K562 (cell line): ENCODE measurements around the gene MAPK8IP2. TPM values are rescaled to one million over a fixed set of nuclear protein-coding genes. Genes with fewer than 3 reads are reported as not detected.

ENCODE experiments used
- BDP1 ChIP-seq: IDR thresholded peaks from 3 replicates; pipeline ENCODE4 v1.6.1; 2011; ENCODE audit not compliant: insufficient read length, insufficient read depth
- RFX5 ChIP-seq: IDR thresholded peaks from 2 replicates; pipeline ENCODE4 v1.6.1; 2011; ENCODE audit warnings: low read depth, mild to moderate bottlenecking, improper control_type of control experiment, low read length
- ZNF316 ChIP-seq: fragments of 450-650 bp; IDR thresholded peaks from 2 replicates; pipeline ENCODE4 v1.6.1; 2016
- polyA plus RNA-seq, 8 experiments: library from polyadenylated mRNA; depleted of rRNA in 4 of 8; stranded (reverse) in 5 of 8; unstranded in 3 of 8; fragments of >200 nt; fragmentation: Nextera tagmentation in 2 of 8; fragmentation: Illumina TruSeq in 1 of 8; extraction: Ambion mirVana in 2 of 8; extraction: Trizol in 1 of 8; gene quantifications; 2 replicates each; pipeline versions ENCODE4 v1.2.1 to v1.2.3, GENCODE V29; 2011 to 2014; ENCODE audit warnings: inconsistent platforms in 1 of 8, missing spikeins in 1 of 8
- total RNA-seq, 7 experiments: library from RNA; depleted of rRNA in 6 of 7; stranded (reverse); fragments of >200 nt in 6 of 7; fragmentation: Illumina TruSeq in 2 of 7; extraction: Trizol in 2 of 7; gene quantifications; 2 replicates each; pipeline versions ENCODE4 v1.2.1 to v1.2.3, GENCODE V29; 2011 to 2021; ENCODE audit warnings: low replicate concordance in 1 of 7
- TF ChIP-seq, protein P1 (sequence below): fragments of 450-650 bp; IDR thresholded peaks from 2 replicates; pipeline ENCODE4 v1.6.1; 2016; ENCODE audit warnings: mild to moderate bottlenecking, moderate library complexity
- TF ChIP-seq, protein P2 (sequence below), 2 experiments: fragments of 450-650 bp; conservative IDR thresholded peaks; 2 replicates each; pipeline ENCODE4 v1.6.1; 2017; ENCODE audit warnings: mild to moderate bottlenecking in 2 of 2, moderate library complexity in 2 of 2
- TF ChIP-seq, protein P3 (sequence below): fragments of 450-650 bp; formaldehyde crosslinking; IDR thresholded peaks from 2 replicates; pipeline ENCODE4 v1.4.0; 2020; ENCODE audit warnings: mild to moderate bottlenecking, mixed read lengths
- TF ChIP-seq, protein P4 (sequence below): fragments of 200-800 bp; sonication (Bioruptor generic); IDR thresholded peaks from 2 replicates; pipeline ENCODE4 v1.6.1; 2017; ENCODE audit warnings: missing genetic modification characterization, missing compliant biosample characterization

The MAPK8IP2 gene
- total and polyA plus RNA-seq, 9 of the 15 experiments (the other 6 are each of a cell fraction or from before 2014, with no cell fraction given) = 0.01 to 0.47 (median 0.07) TPM; not detected in 2

DNA sequence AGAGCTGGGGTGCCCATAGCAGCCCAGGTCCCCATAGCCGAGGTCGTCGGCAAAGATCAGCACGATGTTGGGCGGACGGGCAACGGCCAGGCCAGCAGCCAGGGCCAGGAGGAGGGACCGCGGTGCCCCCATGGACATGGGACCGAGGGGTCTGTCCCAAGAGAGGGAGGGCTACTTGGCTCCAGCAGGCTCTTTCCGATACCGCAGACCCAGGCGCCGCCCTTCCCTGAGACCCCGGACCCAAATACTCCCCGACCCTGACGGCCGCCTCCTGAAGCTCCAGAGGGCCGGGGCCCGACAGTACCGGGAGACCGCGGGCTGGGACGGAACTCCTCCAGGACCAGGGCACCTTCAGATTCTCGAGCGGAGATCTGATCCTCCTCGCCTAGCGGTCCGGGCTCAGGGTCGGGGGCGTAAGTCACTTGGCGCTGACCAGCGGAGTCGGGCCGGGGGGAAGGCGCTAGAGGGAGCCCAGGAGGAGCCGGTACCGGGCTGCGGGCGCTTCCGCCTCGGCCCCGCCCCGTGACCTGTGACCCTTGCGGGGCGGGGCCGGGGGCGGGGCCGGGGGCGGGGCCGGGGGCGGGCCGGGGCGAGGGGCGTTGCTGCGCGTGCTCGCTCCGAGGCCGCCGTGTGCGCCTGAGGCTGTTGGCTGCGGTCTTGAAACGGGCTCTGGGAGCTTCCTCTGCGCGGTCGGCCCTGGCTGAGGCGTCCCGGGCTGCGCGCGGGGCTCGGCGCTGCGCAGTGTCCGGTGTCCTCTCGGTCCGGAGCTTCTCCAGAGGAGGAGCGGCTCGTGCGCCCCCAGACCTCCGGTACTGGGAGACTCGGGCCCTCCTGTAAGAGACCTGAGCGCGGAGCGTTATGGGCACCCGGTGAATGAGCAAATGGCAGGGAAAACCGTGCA lies 27.3 kb downstream of the MAPK8IP2 start, which contains the start of gene ARSA (continued):
- TF ChIP-seq, protein P1, sequence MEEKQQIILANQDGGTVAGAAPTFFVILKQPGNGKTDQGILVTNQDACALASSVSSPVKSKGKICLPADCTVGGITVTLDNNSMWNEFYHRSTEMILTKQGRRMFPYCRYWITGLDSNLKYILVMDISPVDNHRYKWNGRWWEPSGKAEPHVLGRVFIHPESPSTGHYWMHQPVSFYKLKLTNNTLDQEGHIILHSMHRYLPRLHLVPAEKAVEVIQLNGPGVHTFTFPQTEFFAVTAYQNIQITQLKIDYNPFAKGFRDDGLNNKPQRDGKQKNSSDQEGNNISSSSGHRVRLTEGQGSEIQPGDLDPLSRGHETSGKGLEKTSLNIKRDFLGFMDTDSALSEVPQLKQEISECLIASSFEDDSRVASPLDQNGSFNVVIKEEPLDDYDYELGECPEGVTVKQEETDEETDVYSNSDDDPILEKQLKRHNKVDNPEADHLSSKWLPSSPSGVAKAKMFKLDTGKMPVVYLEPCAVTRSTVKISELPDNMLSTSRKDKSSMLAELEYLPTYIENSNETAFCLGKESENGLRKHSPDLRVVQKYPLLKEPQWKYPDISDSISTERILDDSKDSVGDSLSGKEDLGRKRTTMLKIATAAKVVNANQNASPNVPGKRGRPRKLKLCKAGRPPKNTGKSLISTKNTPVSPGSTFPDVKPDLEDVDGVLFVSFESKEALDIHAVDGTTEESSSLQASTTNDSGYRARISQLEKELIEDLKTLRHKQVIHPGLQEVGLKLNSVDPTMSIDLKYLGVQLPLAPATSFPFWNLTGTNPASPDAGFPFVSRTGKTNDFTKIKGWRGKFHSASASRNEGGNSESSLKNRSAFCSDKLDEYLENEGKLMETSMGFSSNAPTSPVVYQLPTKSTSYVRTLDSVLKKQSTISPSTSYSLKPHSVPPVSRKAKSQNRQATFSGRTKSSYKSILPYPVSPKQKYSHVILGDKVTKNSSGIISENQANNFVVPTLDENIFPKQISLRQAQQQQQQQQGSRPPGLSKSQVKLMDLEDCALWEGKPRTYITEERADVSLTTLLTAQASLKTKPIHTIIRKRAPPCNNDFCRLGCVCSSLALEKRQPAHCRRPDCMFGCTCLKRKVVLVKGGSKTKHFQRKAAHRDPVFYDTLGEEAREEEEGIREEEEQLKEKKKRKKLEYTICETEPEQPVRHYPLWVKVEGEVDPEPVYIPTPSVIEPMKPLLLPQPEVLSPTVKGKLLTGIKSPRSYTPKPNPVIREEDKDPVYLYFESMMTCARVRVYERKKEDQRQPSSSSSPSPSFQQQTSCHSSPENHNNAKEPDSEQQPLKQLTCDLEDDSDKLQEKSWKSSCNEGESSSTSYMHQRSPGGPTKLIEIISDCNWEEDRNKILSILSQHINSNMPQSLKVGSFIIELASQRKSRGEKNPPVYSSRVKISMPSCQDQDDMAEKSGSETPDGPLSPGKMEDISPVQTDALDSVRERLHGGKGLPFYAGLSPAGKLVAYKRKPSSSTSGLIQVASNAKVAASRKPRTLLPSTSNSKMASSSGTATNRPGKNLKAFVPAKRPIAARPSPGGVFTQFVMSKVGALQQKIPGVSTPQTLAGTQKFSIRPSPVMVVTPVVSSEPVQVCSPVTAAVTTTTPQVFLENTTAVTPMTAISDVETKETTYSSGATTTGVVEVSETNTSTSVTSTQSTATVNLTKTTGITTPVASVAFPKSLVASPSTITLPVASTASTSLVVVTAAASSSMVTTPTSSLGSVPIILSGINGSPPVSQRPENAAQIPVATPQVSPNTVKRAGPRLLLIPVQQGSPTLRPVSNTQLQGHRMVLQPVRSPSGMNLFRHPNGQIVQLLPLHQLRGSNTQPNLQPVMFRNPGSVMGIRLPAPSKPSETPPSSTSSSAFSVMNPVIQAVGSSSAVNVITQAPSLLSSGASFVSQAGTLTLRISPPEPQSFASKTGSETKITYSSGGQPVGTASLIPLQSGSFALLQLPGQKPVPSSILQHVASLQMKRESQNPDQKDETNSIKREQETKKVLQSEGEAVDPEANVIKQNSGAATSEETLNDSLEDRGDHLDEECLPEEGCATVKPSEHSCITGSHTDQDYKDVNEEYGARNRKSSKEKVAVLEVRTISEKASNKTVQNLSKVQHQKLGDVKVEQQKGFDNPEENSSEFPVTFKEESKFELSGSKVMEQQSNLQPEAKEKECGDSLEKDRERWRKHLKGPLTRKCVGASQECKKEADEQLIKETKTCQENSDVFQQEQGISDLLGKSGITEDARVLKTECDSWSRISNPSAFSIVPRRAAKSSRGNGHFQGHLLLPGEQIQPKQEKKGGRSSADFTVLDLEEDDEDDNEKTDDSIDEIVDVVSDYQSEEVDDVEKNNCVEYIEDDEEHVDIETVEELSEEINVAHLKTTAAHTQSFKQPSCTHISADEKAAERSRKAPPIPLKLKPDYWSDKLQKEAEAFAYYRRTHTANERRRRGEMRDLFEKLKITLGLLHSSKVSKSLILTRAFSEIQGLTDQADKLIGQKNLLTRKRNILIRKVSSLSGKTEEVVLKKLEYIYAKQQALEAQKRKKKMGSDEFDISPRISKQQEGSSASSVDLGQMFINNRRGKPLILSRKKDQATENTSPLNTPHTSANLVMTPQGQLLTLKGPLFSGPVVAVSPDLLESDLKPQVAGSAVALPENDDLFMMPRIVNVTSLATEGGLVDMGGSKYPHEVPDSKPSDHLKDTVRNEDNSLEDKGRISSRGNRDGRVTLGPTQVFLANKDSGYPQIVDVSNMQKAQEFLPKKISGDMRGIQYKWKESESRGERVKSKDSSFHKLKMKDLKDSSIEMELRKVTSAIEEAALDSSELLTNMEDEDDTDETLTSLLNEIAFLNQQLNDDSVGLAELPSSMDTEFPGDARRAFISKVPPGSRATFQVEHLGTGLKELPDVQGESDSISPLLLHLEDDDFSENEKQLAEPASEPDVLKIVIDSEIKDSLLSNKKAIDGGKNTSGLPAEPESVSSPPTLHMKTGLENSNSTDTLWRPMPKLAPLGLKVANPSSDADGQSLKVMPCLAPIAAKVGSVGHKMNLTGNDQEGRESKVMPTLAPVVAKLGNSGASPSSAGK = 0 out of 2 replicates have a peak, but pooled peaks have one; percentile 19
- TF ChIP-seq ZNF316 (no peak), RFX5 (no peak), BDP1 (no peak)
- TF ChIP-seq, protein P2, sequence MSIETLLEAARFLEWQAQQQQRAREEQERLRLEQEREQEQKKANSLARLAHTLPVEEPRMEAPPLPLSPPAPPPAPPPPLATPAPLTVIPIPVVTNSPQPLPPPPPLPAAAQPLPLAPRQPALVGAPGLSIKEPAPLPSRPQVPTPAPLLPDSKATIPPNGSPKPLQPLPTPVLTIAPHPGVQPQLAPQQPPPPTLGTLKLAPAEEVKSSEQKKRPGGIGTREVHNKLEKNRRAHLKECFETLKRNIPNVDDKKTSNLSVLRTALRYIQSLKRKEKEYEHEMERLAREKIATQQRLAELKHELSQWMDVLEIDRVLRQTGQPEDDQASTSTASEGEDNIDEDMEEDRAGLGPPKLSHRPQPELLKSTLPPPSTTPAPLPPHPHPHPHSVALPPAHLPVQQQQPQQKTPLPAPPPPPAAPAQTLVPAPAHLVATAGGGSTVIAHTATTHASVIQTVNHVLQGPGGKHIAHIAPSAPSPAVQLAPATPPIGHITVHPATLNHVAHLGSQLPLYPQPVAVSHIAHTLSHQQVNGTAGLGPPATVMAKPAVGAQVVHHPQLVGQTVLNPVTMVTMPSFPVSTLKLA (conservative IDR thresholded peaks at IDR 0.05) = peak in 1 of 2 experiments; percentile 30; a peak in 1 of 4 replicates
- TF ChIP-seq, protein P3, sequence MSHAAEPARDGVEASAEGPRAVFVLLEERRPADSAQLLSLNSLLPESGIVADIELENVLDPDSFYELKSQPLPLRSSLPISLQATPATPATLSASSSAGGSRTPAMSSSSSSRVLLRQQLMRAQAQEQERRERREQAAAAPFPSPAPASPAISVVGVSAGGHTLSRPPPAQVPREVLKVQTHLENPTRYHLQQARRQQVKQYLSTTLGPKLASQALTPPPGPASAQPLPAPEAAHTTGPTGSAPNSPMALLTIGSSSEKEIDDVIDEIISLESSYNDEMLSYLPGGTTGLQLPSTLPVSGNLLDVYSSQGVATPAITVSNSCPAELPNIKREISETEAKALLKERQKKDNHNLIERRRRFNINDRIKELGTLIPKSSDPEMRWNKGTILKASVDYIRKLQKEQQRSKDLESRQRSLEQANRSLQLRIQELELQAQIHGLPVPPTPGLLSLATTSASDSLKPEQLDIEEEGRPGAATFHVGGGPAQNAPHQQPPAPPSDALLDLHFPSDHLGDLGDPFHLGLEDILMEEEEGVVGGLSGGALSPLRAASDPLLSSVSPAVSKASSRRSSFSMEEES (CRISPR knock-in tag) = no peak
- TF ChIP-seq, protein P4, sequence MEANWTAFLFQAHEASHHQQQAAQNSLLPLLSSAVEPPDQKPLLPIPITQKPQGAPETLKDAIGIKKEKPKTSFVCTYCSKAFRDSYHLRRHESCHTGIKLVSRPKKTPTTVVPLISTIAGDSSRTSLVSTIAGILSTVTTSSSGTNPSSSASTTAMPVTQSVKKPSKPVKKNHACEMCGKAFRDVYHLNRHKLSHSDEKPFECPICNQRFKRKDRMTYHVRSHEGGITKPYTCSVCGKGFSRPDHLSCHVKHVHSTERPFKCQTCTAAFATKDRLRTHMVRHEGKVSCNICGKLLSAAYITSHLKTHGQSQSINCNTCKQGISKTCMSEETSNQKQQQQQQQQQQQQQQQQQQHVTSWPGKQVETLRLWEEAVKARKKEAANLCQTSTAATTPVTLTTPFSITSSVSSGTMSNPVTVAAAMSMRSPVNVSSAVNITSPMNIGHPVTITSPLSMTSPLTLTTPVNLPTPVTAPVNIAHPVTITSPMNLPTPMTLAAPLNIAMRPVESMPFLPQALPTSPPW (CRISPR knock-in tag) = peak; percentile 45
